NCI-H524 treated with DMSO at 0.1 percent for 48 hours (cell line): ENCODE results near the gene FAM124A.
A peak's percentile ranks its signal among the peaks of the same experiment; 100 is the strongest.
"Not testable (repeated sequence)": the region's sequence is repeated elsewhere in the genome, so short reads cannot be mapped to it uniquely, and the experiment has no call there.

Experiments used
- DNase-seq: peaks from one replicate; lab custom pipeline; 2025; lab: John Stamatoyannopoulos, UW

FAM124A gene

GRCh38 chr13:51271528-51272085 is 49.4 kb downstream of the FAM124A start:
- DNase-seq = no peak

GRCh38 chr13:51275101-51275500 is 52.9 kb downstream of the FAM124A start:
- no peak for DNase-seq

DNA sequence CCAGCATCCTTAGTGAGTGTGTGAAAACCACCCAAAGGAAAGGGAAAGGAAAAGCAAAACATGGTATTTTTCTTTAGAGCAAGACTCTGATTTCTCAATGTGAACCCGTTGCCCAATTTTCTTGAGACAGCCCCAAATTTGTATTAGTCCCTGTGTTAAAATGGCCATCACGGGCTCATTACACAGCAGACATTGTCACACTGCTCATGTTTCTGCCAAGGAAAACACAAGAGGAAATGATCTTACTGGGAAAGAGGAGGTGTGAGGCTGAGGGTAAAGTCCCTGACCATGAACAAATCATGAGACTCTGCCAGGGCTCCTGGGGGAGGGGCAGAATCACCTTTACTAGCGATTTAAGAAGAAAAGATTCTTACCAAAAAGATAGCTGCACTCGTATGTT is 54.4 kb downstream of the FAM124A start:
- DNase-seq = no peak

- no peak for DNase-seq
Observed at GRCh38 chr13:51277928-51278327, 55.7 kb downstream of the FAM124A start.

DNA sequence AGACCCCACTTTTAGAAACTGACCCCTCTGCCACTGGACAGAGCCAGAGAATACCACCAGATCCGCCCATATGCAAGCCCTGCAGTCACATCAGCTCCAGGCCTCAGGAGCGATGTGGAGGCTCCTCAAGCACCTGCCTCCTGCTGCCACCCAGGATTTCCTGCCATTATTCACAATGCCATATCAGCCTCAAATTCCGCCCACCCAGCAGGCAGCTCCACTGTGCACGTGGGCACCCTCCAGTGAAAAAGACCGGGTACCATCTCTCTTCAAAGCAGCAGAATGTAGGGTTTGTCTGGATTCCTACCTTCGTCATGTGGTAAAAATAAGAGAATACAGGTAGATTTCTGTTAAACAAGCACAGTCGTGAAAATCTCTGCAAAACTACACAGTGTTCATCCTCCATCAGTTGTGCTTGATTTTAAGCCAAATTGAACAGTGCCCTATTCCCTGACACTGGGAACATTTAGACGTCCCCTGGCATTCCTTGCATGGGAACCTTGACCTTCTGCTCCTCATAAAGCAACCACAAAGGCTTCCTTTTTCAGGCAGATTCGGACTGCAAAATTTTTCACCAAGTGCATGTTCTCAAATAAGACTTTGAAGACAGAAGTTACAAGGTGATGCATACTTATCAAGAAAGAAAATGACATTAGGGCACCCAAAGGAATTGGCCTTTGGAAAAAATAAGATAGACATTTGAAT is 56.4 kb downstream of the FAM124A start:
- no peak for DNase-seq

DNA sequence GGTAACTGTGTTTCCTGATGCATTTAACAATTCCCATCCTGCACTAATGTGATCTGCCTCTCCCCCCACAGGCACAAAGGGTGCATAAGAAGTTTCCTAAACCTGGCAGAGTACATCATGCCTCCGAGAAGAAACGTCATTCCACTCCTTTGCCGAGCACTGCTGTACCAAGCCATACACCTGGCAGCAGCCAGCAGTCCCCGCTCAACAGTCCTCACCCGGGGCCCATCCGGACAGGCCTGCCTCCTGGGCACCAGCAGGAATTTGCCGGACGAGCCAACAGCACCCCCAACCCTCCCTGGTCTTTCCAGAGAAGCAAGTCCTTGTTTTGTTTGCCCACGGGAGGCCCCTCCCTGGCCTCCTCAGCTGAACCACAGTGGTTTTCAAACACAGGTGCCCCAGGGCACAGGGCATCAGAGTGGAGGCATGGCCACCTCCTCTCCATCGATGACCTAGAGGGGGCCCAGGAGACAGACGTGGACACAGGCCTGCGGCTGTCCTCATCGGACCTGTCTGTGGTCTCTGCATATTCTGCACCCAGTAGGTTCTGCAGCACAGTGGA is 58.3 kb downstream of the FAM124A start:
- no peak for DNase-seq

GRCh38 chr13:51282322-51282721 is 60.1 kb downstream of the FAM124A start:
- no peak for DNase-seq

- not testable (repeated sequence) for DNase-seq
Observed at GRCh38 chr13:51282923-51283322, 60.7 kb downstream of the FAM124A start.

DNA sequence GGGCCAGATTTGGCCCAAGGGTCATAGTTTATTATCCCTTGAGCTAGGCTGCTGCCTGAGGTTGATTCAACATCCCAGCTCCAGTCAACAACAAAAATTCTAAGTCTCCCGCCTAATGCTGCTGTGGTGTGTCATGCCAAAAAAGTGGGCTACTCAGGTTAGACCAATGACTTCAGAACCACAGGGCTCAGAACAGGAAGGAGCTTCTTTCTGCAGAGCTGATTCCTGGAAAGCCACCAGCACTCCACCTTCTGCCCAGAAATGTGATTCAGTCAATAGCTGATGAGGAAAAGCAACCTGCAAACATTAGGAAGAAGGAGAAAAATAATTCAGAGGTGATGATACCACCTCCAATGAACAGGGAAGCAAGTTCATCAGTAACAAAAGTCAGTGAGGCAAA is 61.2 kb downstream of the FAM124A start:
- DNase-seq = no peak

GRCh38 chr13:51284339-51284738 is 62.1 kb downstream of the FAM124A start:
- DNase-seq = no peak

GRCh38 chr13:51286135-51287002 is 64.2 kb downstream of the FAM124A start:
- no peak for DNase-seq

DNA sequence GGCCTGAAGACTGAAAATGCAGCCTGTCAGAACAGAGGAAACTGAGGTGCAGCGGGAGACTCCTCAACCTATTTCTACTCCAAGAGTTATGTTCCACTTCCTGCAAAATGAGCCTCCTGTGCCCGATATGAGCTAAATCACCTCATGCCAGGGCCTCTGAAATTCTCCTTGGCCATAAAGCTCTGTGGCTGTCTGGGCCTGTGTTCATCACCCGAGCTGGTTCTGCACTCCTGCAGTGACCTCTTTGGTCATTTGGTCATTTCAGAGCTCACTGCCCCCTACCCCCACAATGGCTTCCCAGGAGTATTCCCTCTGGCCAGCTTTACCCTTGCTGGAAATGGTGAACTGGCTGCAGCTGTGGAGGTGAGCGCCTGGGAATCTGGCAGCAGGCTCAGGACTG is 65.6 kb downstream of the FAM124A start:
- DNase-seq = no peak

- DNase-seq = not testable (repeated sequence)
Observed at GRCh38 chr13:51288254-51288653, 66.1 kb downstream of the FAM124A start.

GRCh38 chr13:51291341-51291740 is 69.1 kb downstream of the FAM124A start:
- DNase-seq = no peak

- DNase-seq = no peak
Observed at GRCh38 chr13:51292000-51292565, 69.9 kb downstream of the FAM124A start.

DNA sequence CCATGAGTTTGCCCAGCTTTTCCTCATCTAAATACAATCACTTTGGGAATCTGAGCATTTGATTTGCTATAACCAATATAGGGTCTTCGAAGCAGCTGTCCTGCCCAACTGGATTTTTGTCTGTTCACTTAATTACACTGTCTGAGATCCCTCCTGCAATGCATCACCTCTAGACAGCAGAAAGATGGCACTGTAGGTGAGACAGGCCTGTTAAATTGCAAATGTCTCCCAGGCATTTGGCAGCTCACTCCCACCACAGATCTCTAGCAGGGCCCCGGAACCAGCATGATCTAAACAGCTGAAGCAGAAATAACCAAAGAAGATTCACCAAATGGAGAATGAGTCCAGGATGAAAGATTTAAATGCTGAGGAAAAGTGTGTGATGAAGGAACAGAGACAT is 75.4 kb downstream of the FAM124A start:
- no peak for DNase-seq

- no peak for DNase-seq
Observed at GRCh38 chr13:51298812-51299211, 76.6 kb downstream of the FAM124A start.

GRCh38 chr13:51303063-51303552 is 80.9 kb downstream of the FAM124A start:
- peak; percentile 96 for DNase-seq

GRCh38 chr13:51303882-51304281 is 81.7 kb downstream of the FAM124A start:
- no peak for DNase-seq

DNA sequence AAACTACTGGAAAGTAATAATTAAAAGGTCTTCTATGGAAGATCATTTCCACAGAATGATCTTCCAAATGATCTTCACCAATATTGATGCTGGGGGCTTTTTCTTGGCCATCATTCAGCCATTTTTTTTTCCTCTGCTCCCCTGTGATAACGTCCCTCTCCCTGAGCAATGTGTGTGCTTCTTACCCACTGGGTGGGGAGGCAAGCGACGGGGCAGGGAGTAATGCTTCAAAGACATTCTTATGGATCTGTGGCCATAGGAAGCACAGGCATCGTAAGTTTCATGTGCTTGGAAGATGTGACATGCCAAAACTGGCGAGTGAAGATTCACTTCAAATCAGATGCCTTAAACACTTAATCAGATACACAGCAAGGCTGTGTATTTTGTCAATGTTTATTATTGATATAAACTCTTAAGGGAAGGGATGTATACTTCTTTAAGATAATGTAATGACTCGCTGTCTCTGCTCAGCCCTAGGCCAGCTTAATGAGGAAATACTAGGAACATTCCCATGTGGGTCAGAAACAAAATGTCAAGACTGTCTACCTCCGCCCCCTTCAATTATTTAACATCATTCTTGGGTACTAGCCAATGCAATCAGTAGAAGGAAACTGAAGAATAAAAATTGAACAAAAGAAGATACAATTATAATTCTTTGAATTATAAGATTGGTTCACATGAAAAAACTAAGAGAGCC is 83.2 kb downstream of the FAM124A start:
- no peak for DNase-seq

GRCh38 chr13:51308781-51309180 is 86.6 kb downstream of the FAM124A start:
- DNase-seq = no peak

DNA sequence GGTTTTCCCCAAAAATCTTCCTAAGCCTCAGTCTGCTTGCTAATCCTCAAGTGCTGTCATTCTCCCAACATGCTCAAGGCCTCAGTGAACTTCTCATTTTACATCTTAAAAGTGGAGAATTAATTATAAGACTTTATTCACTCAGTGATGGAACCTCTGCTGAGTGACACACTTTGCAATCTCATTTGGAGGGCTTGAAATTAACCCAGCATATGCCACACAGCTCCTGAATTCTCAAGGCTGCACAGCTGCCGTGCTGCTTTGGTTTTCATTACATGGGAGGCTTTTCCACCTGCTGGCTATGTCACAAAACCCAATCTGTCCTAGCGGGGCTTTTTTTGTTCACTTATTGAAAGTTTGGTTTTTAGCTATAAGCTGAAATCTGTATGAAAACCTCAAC is 89.0 kb downstream of the FAM124A start:
- DNase-seq = peak; percentile 91
